ENCODE results near the gene VPS37C.

The VPS37C gene

GRCh38 chr11:61119571-61119970, 41.7 kb downstream of the VPS37C start:
- Histone ChIP-seq H3K9me3 (no peaks in the 10 kb centered on the region), H3K4me3 (no peak overlapping the region), H3K36me3 (replicated peaks) (no peaks in the 10 kb centered on the region), H3K27me3 (ENCODE audit: low read depth) (no peaks in the 10 kb centered on the region), H3K4me1 (no peaks in the 10 kb centered on the region)
- in situ Hi-C loops (cut with MboI; ENCODE audit: low sequenced_read_pairs): no loop called here
- DNase-seq (ENCODE audit: low spot score in 2 of 2): no peak

- H3K4me3 ChIP-seq: no peak overlapping the region
- no peak for DNase-seq (ENCODE audit: low spot score in 2 of 2)
- no peaks in the 10 kb centered on the region for H3K9me3 ChIP-seq
- H3K36me3 ChIP-seq (replicated peaks): no peaks in the 10 kb centered on the region
- in situ Hi-C loops (cut with MboI; ENCODE audit: low sequenced_read_pairs): no loop called here
- H3K27me3 ChIP-seq (ENCODE audit: low read depth): no peaks in the 10 kb centered on the region
- H3K4me1 ChIP-seq: no peaks in the 10 kb centered on the region
Observed at GRCh38 chr11:61119055-61119454, 42.2 kb downstream of the VPS37C start.

GRCh38 chr11:61118406-61118805, 42.8 kb downstream of the VPS37C start:
- DNase-seq (ENCODE audit: low spot score in 2 of 2): no peak
- Histone ChIP-seq H3K9me3 (no peaks in the 10 kb centered on the region), H3K4me1 (no peaks in the 10 kb centered on the region), H3K27me3 (ENCODE audit: low read depth) (no peaks in the 10 kb centered on the region), H3K4me3 (no peak overlapping the region), H3K36me3 (replicated peaks) (no peaks in the 10 kb centered on the region)
- in situ Hi-C loops (cut with MboI; ENCODE audit: low sequenced_read_pairs): no loop called here

- DNase-seq (ENCODE audit: low spot score in 2 of 2): no peak
- Histone ChIP-seq H3K27me3 (ENCODE audit: low read depth) (no peaks in the 10 kb centered on the region), H3K4me3 (no peak overlapping the region), H3K36me3 (replicated peaks) (no peaks in the 10 kb centered on the region), H3K9me3 (no peaks in the 10 kb centered on the region), H3K4me1 (no peaks in the 10 kb centered on the region)
- in situ Hi-C loops (cut with MboI; ENCODE audit: low sequenced_read_pairs): no loop called here
Observed at GRCh38 chr11:61118004-61118403, 43.2 kb downstream of the VPS37C start.

GRCh38 chr11:61117168-61117520, 44.1 kb downstream of the VPS37C start:
- Histone ChIP-seq H3K9me3 (no peaks in the 10 kb centered on the region), H3K36me3 (replicated peaks) (no peaks in the 10 kb centered on the region), H3K4me3 (no peak overlapping the region), H3K27me3 (ENCODE audit: low read depth) (no peaks in the 10 kb centered on the region), H3K4me1 (no peaks in the 10 kb centered on the region)
- in situ Hi-C loops (cut with MboI; ENCODE audit: low sequenced_read_pairs): no loop called here
- DNase-seq (ENCODE audit: low spot score in 2 of 2): no peak

GRCh38 chr11:61116426-61117167, 44.6 kb downstream of the VPS37C start:
- Histone ChIP-seq H3K27me3 (ENCODE audit: low read depth) (no peaks in the 10 kb centered on the region), H3K36me3 (replicated peaks) (no peaks in the 10 kb centered on the region), H3K9me3 (no peaks in the 10 kb centered on the region), H3K4me1 (no peaks in the 10 kb centered on the region), H3K4me3 (no peak overlapping the region)
- no peak for DNase-seq (ENCODE audit: low spot score in 2 of 2)
- in situ Hi-C loops (cut with MboI; ENCODE audit: low sequenced_read_pairs): no loop called here

DNA sequence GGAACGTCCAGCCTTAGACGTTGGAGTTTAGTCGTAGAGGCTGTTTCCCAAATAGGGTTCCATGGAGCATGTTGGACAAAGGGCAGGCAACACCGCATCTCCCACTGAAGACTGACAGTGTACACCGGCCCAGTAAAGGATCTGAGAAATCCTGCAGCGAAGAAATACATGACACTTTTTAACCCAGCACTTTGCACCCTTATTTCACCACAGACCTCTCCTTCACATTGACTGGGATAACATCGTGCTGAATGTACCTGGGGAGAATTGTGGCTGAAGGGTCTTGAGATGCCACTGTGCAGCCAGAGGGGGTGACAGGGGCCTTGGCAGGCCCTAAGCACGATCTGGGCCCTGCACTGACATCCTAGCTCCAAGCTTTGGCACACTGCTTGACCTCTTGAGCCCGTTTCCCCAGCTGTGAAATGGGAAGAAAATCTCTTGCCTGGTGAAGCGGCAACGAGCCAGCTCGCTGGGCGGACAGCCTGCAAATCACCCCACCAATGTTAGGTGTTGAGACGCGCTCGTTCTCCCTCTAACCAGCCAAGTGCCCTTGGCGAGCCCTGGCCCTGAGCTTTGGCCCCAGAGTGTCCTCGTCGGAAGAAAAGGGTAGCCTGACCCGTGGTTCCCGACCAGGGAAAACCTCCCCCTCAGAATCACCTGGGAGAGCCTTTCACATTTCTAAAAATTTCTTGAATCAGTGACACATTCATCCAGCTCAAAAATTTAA, 45.6 kb downstream of the VPS37C start:
- Histone ChIP-seq H3K9me3 (no peaks in the 10 kb centered on the region), H3K4me1 (no peaks in the 10 kb centered on the region), H3K27me3 (ENCODE audit: low read depth) (no peaks in the 10 kb centered on the region), H3K36me3 (replicated peaks) (no peaks in the 10 kb centered on the region), H3K4me3 (no peak overlapping the region)
- DNase-seq (ENCODE audit: low spot score in 2 of 2): no peak
- in situ Hi-C loops (cut with MboI; ENCODE audit: low sequenced_read_pairs): no loop called here

DNA sequence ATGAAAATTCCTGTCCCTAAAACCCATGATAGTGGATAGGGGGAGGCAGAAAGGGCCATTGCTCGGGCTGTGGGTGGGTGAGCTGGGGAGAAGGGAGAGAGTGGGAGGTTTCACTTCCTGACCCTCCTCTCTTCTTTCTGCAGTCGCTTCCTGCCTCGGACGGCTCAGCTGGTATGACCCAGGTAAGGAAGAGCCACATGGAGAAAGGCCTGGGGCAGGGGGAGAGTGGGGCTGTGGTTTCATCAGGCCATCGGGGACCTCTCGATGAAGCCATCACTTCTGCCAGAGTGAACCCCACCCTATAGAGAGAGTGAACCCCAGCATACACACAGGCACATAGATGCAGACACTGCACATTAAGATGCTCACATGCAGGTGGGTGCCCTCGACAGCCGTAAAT, 46.3 kb downstream of the VPS37C start:
- DNase-seq (ENCODE audit: low spot score in 2 of 2): no peak
- Histone ChIP-seq H3K27me3 (ENCODE audit: low read depth) (no peaks in the 10 kb centered on the region), H3K4me1 (no peaks in the 10 kb centered on the region), H3K9me3 (no peaks in the 10 kb centered on the region), H3K4me3 (no peak overlapping the region), H3K36me3 (replicated peaks) (no peaks in the 10 kb centered on the region)
- in situ Hi-C loops (cut with MboI; ENCODE audit: low sequenced_read_pairs): no loop called here

DNA sequence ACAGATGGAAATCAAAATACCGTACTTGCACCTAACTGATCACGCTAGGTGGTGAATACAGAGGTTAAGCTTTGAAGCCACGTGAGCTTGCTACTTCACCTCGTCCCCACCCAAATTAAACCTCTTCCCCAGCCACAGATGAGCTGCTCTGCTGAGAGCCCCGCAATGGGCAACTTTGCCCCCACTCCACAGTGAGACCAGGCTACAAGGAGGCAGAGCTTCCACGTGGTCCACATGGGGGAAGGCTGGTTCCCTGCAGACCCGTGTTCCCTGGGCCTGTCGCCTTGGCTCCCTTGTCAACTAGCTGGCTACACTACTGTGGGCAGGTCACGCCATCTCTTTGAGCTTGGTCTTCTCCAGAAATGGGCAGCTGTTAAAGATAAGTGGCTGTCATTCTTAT, 48.0 kb downstream of the VPS37C start:
- DNase-seq (ENCODE audit: low spot score in 2 of 2): no peak
- in situ Hi-C loops (cut with MboI; ENCODE audit: low sequenced_read_pairs): no loop called here
- no peaks in the 10 kb centered on the region for H3K27me3 ChIP-seq (ENCODE audit: low read depth)

DNA sequence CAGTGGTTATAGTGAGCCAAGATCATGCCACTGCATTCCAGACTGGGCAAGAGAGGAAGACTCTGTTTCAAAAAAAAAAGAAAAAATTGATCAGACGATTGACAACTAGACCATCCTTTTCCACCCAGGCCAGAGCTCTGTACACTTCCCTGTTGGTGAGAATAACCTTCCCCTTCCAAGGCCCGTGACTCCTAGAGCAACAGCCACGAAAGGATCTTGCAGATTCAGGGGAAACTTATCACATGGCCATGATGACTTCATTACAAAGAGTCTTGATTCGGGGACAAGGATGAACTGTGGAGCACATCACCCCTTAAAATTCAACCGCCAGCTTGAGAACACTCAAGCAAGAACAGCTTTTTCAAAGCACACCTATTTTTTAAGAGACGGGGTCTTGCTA, 48.7 kb downstream of the VPS37C start:
- DNase-seq (ENCODE audit: low spot score in 2 of 2): no peak
- in situ Hi-C loops (cut with MboI; ENCODE audit: low sequenced_read_pairs): no loop called here

More for the DNA sequence above, 48.0 kb downstream of the VPS37C start:
- Histone ChIP-seq H3K36me3 (replicated peaks) (no peaks in the 10 kb centered on the region), H3K9me3 (no peaks in the 10 kb centered on the region), H3K4me3 (no peak overlapping the region), H3K4me1 (no peaks in the 10 kb centered on the region)

GRCh38 chr11:61111786-61112517, 49.3 kb downstream of the VPS37C start:
- Histone ChIP-seq H3K4me3 (no peak overlapping the region), H3K36me3 (replicated peaks) (no peaks in the 10 kb centered on the region), H3K27me3 (ENCODE audit: low read depth) (no peaks in the 10 kb centered on the region), H3K4me1 (no peaks in the 10 kb centered on the region), H3K9me3 (no peaks in the 10 kb centered on the region)
- in situ Hi-C loops (cut with MboI; ENCODE audit: low sequenced_read_pairs): no loop called here
- DNase-seq (ENCODE audit: low spot score in 2 of 2): no peak

More for the DNA sequence above, 48.7 kb downstream of the VPS37C start:
- H3K4me1 ChIP-seq: no peaks in the 10 kb centered on the region
- no peaks in the 10 kb centered on the region for H3K9me3 ChIP-seq
- no peaks in the 10 kb centered on the region for H3K27me3 ChIP-seq (ENCODE audit: low read depth)
- H3K36me3 ChIP-seq (replicated peaks): no peaks in the 10 kb centered on the region
- no peak overlapping the region for H3K4me3 ChIP-seq

DNA sequence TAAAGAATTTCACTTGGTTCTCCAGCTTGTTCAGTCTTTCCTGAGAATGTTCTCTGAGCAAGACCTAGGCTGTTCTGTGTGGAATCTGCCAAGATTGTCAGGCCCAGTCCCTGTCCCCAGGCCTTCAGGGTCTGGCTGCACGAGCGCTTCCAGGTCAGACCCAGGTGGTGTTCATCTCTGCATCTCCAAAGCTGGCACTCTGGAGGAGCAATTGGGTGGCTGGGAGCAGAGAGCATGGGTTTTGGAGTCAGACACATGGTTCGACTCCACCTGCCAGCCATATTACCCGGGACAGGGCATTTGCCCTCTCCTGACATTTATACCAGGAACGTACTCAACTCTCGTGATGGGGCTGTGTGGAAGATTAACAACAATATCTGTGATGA, 50.2 kb downstream of the VPS37C start:
- Histone ChIP-seq H3K27me3 (ENCODE audit: low read depth) (no peaks in the 10 kb centered on the region), H3K4me1 (no peaks in the 10 kb centered on the region), H3K4me3 (no peak overlapping the region), H3K9me3 (no peaks in the 10 kb centered on the region), H3K36me3 (replicated peaks) (no peaks in the 10 kb centered on the region)
- in situ Hi-C loops (cut with MboI; ENCODE audit: low sequenced_read_pairs): no loop called here
- DNase-seq (ENCODE audit: low spot score in 2 of 2): no peak

- DNase-seq (ENCODE audit: low spot score in 2 of 2): no peak
- no peaks in the 10 kb centered on the region for H3K27me3 ChIP-seq (ENCODE audit: low read depth)
- in situ Hi-C loops (cut with MboI; ENCODE audit: low sequenced_read_pairs): no loop called here
Observed at GRCh38 chr11:61110255-61111049, 50.8 kb downstream of the VPS37C start.

More at GRCh38 chr11:61110255-61111049, 50.8 kb downstream of the VPS37C start:
- Histone ChIP-seq H3K4me3 (no peak overlapping the region), H3K36me3 (replicated peaks) (no peaks in the 10 kb centered on the region), H3K9me3 (no peaks in the 10 kb centered on the region), H3K4me1 (no peaks in the 10 kb centered on the region)

Data from HAP-1 (cell line).